Neural progenitor cell (in vitro differentiated cells): ENCODE results near the gene CACHD1.

ENCODE experiments used
- EZH2 ChIP-seq: fragments of 200-600 bp; sonication (generic); IDR thresholded peaks from 2 replicates; pipeline ENCODE4 v1.6.1; 2017; ENCODE audit warnings: antibody characterized with exemption, mild to moderate bottlenecking, moderate library complexity
- TF ChIP-seq, protein P1 (sequence below): fragments of 200-600 bp; sonication (generic); IDR thresholded peaks from 2 replicates; pipeline ENCODE4 v1.5.1; 2017; ENCODE audit warnings: antibody characterized with exemption, mild to moderate bottlenecking

DNA sequence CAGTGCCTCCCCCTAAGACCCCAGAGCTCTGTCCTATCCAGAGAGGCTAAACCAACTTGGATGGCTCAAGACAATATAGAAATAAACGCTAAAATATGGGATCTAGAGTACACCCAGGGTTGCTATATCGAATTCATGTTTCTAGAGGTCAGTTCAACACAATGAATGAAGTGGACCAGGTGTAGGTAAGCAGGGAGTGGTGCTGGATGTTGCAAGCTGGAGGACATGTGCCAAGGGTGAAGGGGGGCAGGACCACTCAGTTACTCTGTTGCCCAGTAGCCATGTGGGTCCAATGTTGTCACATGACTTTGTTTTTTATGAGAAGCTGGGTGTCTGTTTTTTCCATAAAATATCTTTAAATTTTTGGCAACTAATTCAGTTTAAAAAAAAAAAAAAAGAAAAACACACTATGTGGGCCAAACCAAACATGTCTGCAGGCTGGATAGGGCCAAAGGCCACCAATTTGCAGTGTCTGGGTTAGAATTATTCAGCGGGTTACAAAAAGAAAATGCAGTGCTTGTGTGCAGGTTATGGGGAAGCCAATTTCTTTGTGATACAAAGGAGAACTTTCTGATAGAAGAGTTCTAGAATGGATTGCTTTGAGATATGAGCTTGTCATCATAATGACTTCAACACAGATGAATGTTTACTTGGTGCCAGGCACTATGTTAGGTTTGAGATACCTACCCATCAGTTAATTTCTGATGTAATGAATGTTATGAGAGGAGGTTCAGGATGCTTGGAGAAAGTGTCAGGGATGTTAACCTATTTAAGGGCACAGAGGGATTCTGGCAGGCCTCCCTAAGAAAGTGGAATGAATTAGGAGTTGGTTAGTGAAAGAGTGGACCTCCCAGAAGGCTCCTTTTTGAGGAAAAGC lies 8.9 kb downstream of the CACHD1 start:
- TF ChIP-seq, protein P1, sequence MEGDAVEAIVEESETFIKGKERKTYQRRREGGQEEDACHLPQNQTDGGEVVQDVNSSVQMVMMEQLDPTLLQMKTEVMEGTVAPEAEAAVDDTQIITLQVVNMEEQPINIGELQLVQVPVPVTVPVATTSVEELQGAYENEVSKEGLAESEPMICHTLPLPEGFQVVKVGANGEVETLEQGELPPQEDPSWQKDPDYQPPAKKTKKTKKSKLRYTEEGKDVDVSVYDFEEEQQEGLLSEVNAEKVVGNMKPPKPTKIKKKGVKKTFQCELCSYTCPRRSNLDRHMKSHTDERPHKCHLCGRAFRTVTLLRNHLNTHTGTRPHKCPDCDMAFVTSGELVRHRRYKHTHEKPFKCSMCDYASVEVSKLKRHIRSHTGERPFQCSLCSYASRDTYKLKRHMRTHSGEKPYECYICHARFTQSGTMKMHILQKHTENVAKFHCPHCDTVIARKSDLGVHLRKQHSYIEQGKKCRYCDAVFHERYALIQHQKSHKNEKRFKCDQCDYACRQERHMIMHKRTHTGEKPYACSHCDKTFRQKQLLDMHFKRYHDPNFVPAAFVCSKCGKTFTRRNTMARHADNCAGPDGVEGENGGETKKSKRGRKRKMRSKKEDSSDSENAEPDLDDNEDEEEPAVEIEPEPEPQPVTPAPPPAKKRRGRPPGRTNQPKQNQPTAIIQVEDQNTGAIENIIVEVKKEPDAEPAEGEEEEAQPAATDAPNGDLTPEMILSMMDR: no peak
- TF ChIP-seq EZH2: no peak
